ENCODE measurements around the gene ZNF764. TPM values are rescaled to one million over a fixed set of nuclear protein-coding genes. Genes with fewer than 3 reads are reported as not detected.

Gene ZNF764
- total RNA-seq, 1 experiment from 2014 or later, result 9.1 TPM

- no peaks in the 10 kb centered on the region for H3K79me2 ChIP-seq (ENCODE audit: insufficient read depth, low read length)
- ChIA-PET CTCF (no interaction called here), POLR2A (no interaction called here), RAD21 (ENCODE audit: low non-redundant PET in 1 of 2, low total read pairs in 2 of 2, uncharacterized antibody in 2 of 2, unreplicated experiment in 2 of 2) (no interaction called here)
- no peak overlapping the region for H3K27ac ChIP-seq (ENCODE audit: low read depth, low read length)
- H3K4me1 ChIP-seq (ENCODE audit: control insufficient read depth in 1 of 2, insufficient read depth in 2 of 2, low read length in 2 of 2), result peaks cover 9 to 37% of the 10 kb centered on the region in 2 experiments; a peak in 3 of 4 replicates
- ATAC-seq (no peak), DNase-seq (ENCODE audit: low read depth, low spot score) (no peak)
- no peak overlapping the region for H3K9ac ChIP-seq (ENCODE audit: low read length)
- no peaks in the 10 kb centered on the region for H3K9me3 ChIP-seq (ENCODE audit: control insufficient read depth in 1 of 2, insufficient read depth in 1 of 2, low read depth in 1 of 2, low read length in 2 of 2)
- H2AFZ ChIP-seq (ENCODE audit: low read depth, low read length, poor library complexity, severe bottlenecking), result no peak overlapping the region
- BruUV-seq (replicated peaks), result no TSS peak
- no peaks in the 10 kb centered on the region for H3K27me3 ChIP-seq (ENCODE audit: insufficient read depth, low read length)
- no peaks in the 10 kb centered on the region for H3K9me2 ChIP-seq (ENCODE audit: insufficient read depth)
- no peak for TF ChIP-seq MAX (IDR thresholded peaks at IDR 0.05)
- H3K36me3 ChIP-seq (ENCODE audit: control insufficient read depth in 1 of 2, insufficient read depth in 2 of 2, low read length in 2 of 2), result no peaks in the 10 kb centered on the region; a peak in 1 of 4 replicates
- intact Hi-C loops (cut with micrococcal nuclease), result loop anchor here (5.0 kb wide), 1 partner anchor 53 kb away; no protein-coding TSS in a partner anchor
- no peak overlapping the region for H3K4me3 ChIP-seq (replicated peaks in 1 of 2; ENCODE audit: low read depth in 1 of 2, low read length in 2 of 2)
- no peaks in the 10 kb centered on the region for H4K20me1 ChIP-seq (ENCODE audit: insufficient read depth)
- no peak overlapping the region for H3K4me2 ChIP-seq (ENCODE audit: low read length)
These were observed 16.5 kb upstream of the ZNF764 start for GRCh38 chr16:30574678-30575077.

- CTCF ChIA-PET, result interaction anchor here (0.9 to 1.9 kb wide), 4 partner anchors 13 to 142 kb away, joined by 3 to 8 read pairs (median 4); partner anchors contain the start of genes DCTPP1 and ZNF764
- H2AFZ ChIP-seq (ENCODE audit: low read depth, low read length, poor library complexity, severe bottlenecking), result peak within 1 kb of the TSS; percentile 97
- intact Hi-C loops (cut with micrococcal nuclease), result loop anchor here (5.0 kb wide), 1 partner anchor 56 kb away; no protein-coding TSS in a partner anchor
- no peaks in the 10 kb centered on the region for H3K9me2 ChIP-seq (ENCODE audit: insufficient read depth)
- DNase-seq (ENCODE audit: low read depth, low spot score) (peak; percentile 93), ATAC-seq (peak; percentile 85)
- H3K4me3 ChIP-seq (replicated peaks in 1 of 2; ENCODE audit: low read depth in 1 of 2, low read length in 2 of 2), result peak within 1 kb of the TSS; percentile 83 to 90
- peak within 1 kb of the TSS; percentile 87 for H3K27ac ChIP-seq (ENCODE audit: low read depth, low read length)
- H4K20me1 ChIP-seq (ENCODE audit: insufficient read depth), result no peaks in the 10 kb centered on the region
- peak within 1 kb of the TSS; percentile 98 for H3K4me2 ChIP-seq (ENCODE audit: low read length)
- POLR2A ChIA-PET, result interaction anchor here (0.9 to 2.5 kb wide), 2 partner anchors 14 to 62 kb away, joined by 3 to 21 read pairs; partner anchors contain the start of gene ZNF764
- no peaks in the 10 kb centered on the region for H3K27me3 ChIP-seq (ENCODE audit: insufficient read depth, low read length)
- H3K36me3 ChIP-seq (ENCODE audit: control insufficient read depth in 1 of 2, insufficient read depth in 2 of 2, low read length in 2 of 2), result no peaks in the 10 kb centered on the region; a peak in 1 of 4 replicates
- no peaks in the 10 kb centered on the region for H3K9me3 ChIP-seq (ENCODE audit: control insufficient read depth in 1 of 2, insufficient read depth in 1 of 2, low read depth in 1 of 2, low read length in 2 of 2)
- RAD21 ChIA-PET (ENCODE audit: low non-redundant PET in 1 of 2, low total read pairs in 2 of 2, uncharacterized antibody in 2 of 2, unreplicated experiment in 2 of 2), result interaction anchor here (0.5 to 1.9 kb wide), 3 partner anchors 13 to 330 kb away, joined by 3 to 5 read pairs (median 4); partner anchors contain the start of genes DCTPP1 (in 1 of the 2) and ZNF764 (in 1 of the 2)
- H3K9ac ChIP-seq (ENCODE audit: low read length), result peak within 1 kb of the TSS; percentile 78
- BruUV-seq (replicated peaks), result no TSS peak
- peaks cover 9 to 39% of the 10 kb centered on the region in 2 experiments; a peak in 3 of 4 replicates for H3K4me1 ChIP-seq (ENCODE audit: control insufficient read depth in 1 of 2, insufficient read depth in 2 of 2, low read length in 2 of 2)
- H3K79me2 ChIP-seq (ENCODE audit: insufficient read depth, low read length), result no peaks in the 10 kb centered on the region
- no peak for TF ChIP-seq REST (IDR thresholded peaks at IDR 0.05; ENCODE audit: low read depth)
- no peak for TF ChIP-seq EZH2 (IDR thresholded peaks at IDR 0.05)
- peak; percentile 89 for TF ChIP-seq TCF7L2 (IDR thresholded peaks at IDR 0.05; ENCODE audit: borderline replicate concordance, extremely low read depth, insufficient read depth, insufficient read length)
- TF ChIP-seq SP1 (IDR thresholded peaks at IDR 0.05; ENCODE audit: low read depth), result peak; percentile 91
- peak; percentile 83 for TF ChIP-seq ZFX (IDR thresholded peaks at IDR 0.05)
- TF ChIP-seq YY1 (IDR thresholded peaks at IDR 0.05; ENCODE audit: extremely low read depth, insufficient replicate concordance, low read depth, low read length), result peak; percentile 98
- peak; percentile 98 for TF ChIP-seq SIN3A (IDR thresholded peaks at IDR 0.05; ENCODE audit: low read depth)
- no peak for TF ChIP-seq CEBPB (IDR thresholded peaks at IDR 0.05; ENCODE audit: low read depth)
- no peak for TF ChIP-seq RAD21 (IDR thresholded peaks at IDR 0.05; ENCODE audit: low read depth)
- TF ChIP-seq, protein P1, sequence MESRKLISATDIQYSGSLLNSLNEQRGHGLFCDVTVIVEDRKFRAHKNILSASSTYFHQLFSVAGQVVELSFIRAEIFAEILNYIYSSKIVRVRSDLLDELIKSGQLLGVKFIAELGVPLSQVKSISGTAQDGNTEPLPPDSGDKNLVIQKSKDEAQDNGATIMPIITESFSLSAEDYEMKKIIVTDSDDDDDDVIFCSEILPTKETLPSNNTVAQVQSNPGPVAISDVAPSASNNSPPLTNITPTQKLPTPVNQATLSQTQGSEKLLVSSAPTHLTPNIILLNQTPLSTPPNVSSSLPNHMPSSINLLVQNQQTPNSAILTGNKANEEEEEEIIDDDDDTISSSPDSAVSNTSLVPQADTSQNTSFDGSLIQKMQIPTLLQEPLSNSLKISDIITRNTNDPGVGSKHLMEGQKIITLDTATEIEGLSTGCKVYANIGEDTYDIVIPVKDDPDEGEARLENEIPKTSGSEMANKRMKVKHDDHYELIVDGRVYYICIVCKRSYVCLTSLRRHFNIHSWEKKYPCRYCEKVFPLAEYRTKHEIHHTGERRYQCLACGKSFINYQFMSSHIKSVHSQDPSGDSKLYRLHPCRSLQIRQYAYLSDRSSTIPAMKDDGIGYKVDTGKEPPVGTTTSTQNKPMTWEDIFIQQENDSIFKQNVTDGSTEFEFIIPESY (IDR thresholded peaks at IDR 0.05; ENCODE audit: extremely low read depth, insufficient replicate concordance, low read length), result no peak
- TF ChIP-seq ELF1 (IDR thresholded peaks at IDR 0.05; ENCODE audit: borderline replicate concordance, low read depth), result no peak; the same call in 1 of the 2 replicates
These were observed 13.5 kb upstream of the ZNF764 start, which contains the start of gene ZNF688 for GRCh38 chr16:30571445-30572322. Gene ZNF688 (minus strand): TSS chr16:30571714. CDS start chr16:30571629, 85 bp downstream.

Measured in HCT116 (cell line).